Measurements from ENCODE around the gene GABRG3. TPM values are rescaled to one million over a fixed set of nuclear protein-coding genes. Genes with fewer than 3 reads are reported as not detected.
"Not testable (repeated sequence)": the region's sequence is repeated elsewhere in the genome, so short reads cannot be mapped to it uniquely, and the experiment has no call there.

The GABRG3 gene
- total and polyA plus RNA-seq, 5 donors = under 0.01 TPM; not detected in 4

DNA sequence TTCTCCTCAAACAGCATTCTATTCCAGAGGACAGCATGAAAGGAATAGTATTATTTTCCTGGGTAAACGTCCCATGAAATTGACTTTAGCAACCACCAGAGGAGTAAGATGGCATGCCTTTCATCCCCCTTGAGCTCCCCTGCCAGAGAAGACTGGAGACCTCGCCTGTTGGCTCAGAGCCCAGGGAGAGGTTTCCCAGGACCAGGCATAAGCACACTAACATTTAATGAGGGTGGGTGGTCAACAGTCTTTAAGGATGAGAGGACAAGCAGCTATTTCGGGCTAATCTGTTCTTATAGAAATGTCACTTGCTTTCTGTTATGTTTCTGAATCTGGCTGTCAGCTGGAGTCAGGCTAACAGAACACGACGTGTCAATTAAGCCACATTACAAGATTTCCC lies 390.5 kb downstream of the GABRG3 start:
- WGBS = 55% methylated on average over 5 of the region's 5 CpGs
- Histone ChIP-seq H3K27me3 (ENCODE audit: control insufficient read depth, insufficient read depth) (no peaks in the 10 kb centered on the region), H3K9me3 (ENCODE audit: control insufficient read depth, low read length) (no peaks in the 10 kb centered on the region), H3K4me3 (ENCODE audit: low read length) (no peak overlapping the region), H3K27ac (ENCODE audit: low read length) (no peak overlapping the region), H3K4me1 (ENCODE audit: control insufficient read depth, insufficient read depth, low read length) (no peaks in the 10 kb centered on the region)
- DNase-seq (no peak), ATAC-seq (no peak)
- intact Hi-C loops (cut with DNase I) = no loop called here

- DNase-seq (no peak), ATAC-seq (no peak)
- Histone ChIP-seq H3K4me1 (ENCODE audit: control insufficient read depth, insufficient read depth, low read length) (no peaks in the 10 kb centered on the region), H3K4me3 (ENCODE audit: low read length) (no peak overlapping the region), H3K27ac (ENCODE audit: low read length) (no peak overlapping the region), H3K9me3 (ENCODE audit: control insufficient read depth, low read length) (no peaks in the 10 kb centered on the region), H3K27me3 (ENCODE audit: control insufficient read depth, insufficient read depth) (no peaks in the 10 kb centered on the region)
- WGBS = 77% methylated on average over 2 of the region's 2 CpGs
- intact Hi-C loops (cut with DNase I) = no loop called here
Observed at GRCh38 chr15:27365456-27365855, 394.5 kb downstream of the GABRG3 start.

GRCh38 chr15:27377391-27377790 lies 406.4 kb downstream of the GABRG3 start:
- H3K27ac ChIP-seq (ENCODE audit: low read length); H3K27me3 ChIP-seq (ENCODE audit: control insufficient read depth, insufficient read depth); H3K4me1 ChIP-seq (ENCODE audit: control insufficient read depth, insufficient read depth, low read length); intact Hi-C loops (cut with DNase I); ATAC-seq; H3K4me3 ChIP-seq (ENCODE audit: low read length); H3K9me3 ChIP-seq (ENCODE audit: control insufficient read depth, low read length); DNase-seq: not testable (repeated sequence)
- WGBS = 70% methylated on average over 2 of the region's 2 CpGs

DNA sequence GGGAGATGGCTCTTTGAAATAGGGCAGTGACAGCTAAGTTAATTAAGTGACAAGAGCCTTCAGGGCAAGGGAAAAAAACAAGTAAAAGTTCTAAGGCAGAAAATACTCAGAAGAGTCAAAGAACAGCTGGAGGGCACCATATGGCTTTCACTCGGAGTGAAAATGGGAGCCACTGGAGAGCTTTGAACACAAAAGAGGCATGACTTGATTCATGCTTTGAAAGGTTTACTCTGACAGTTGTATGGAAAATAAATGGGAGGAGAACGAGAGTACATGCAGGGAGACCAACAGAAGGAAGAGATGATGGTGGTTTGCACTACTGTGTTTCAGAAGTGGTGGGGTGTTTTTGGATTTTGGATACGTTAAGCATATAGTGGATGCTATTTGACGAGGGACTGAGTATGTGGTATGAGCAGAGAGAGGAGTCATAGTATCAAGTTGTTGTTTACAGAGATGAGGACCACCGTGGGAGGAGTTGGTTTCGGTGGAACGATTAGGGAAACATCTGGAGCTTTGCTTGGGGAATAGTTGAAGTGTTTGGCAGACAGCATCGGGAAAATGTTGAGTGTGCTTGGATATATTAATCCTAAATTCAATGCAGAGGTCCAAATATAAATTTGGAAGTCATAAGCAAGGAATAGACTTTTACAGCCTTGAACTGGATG lies 411.5 kb downstream of the GABRG3 start:
- Histone ChIP-seq H3K27me3 (ENCODE audit: control insufficient read depth, insufficient read depth) (no peaks in the 10 kb centered on the region), H3K4me1 (ENCODE audit: control insufficient read depth, insufficient read depth, low read length) (no peaks in the 10 kb centered on the region), H3K4me3 (ENCODE audit: low read length) (no peak overlapping the region), H3K9me3 (ENCODE audit: control insufficient read depth, low read length) (no peaks in the 10 kb centered on the region), H3K27ac (ENCODE audit: low read length) (no peak overlapping the region)
- no peak for DNase-seq
- no peak for ATAC-seq
- WGBS = 40% methylated on average over 8 of the region's 8 CpGs
- intact Hi-C loops (cut with DNase I) = no loop called here

DNA sequence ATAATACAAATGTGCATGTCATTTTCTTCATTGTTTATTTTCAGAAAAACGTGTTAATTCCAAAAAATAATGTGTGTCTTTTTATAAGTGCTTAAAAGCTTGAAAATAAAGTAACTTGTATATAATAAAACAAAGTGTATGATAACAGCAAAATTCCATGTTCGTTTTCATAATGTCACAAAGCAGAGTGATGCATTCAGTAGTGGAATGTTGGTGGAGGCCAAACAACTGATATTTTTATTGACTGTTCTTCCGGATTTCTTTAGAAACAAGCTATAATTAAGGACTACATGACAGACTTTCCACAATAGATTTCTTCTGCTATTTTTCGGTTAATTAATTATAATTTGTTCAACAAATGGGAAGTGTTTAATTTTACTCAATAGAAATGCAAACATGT lies 412.7 kb downstream of the GABRG3 start:
- WGBS = 62% methylated on average over 4 of the region's 4 CpGs
- no peak overlapping the region for H3K27ac ChIP-seq (ENCODE audit: low read length)
- H3K27me3 ChIP-seq (ENCODE audit: control insufficient read depth, insufficient read depth) = no peaks in the 10 kb centered on the region
- intact Hi-C loops (cut with DNase I) = no loop called here
- no peaks in the 10 kb centered on the region for H3K9me3 ChIP-seq (ENCODE audit: control insufficient read depth, low read length)
- no peak overlapping the region for H3K4me3 ChIP-seq (ENCODE audit: low read length)
- H3K4me1 ChIP-seq (ENCODE audit: control insufficient read depth, insufficient read depth, low read length) = no peaks in the 10 kb centered on the region
- DNase-seq = no peak
- ATAC-seq = no peak

- DNase-seq = no peak
- Histone ChIP-seq H3K4me3 (ENCODE audit: low read length) (no peak overlapping the region), H3K27ac (ENCODE audit: low read length) (no peak overlapping the region), H3K9me3 (ENCODE audit: control insufficient read depth, low read length) (no peaks in the 10 kb centered on the region), H3K4me1 (ENCODE audit: control insufficient read depth, insufficient read depth, low read length) (no peaks in the 10 kb centered on the region), H3K27me3 (ENCODE audit: control insufficient read depth, insufficient read depth) (no peaks in the 10 kb centered on the region)
- intact Hi-C loops (cut with DNase I) = no loop called here
- WGBS = 54% methylated on average over 3 of the region's 3 CpGs
- no peak for ATAC-seq
Observed at GRCh38 chr15:27392163-27392562, 421.2 kb downstream of the GABRG3 start.

- no peak for ATAC-seq
- H3K4me1 ChIP-seq (ENCODE audit: control insufficient read depth, insufficient read depth, low read length) = no peaks in the 10 kb centered on the region
- H3K27me3 ChIP-seq (ENCODE audit: control insufficient read depth, insufficient read depth) = no peaks in the 10 kb centered on the region
- H3K9me3 ChIP-seq (ENCODE audit: control insufficient read depth, low read length) = no peaks in the 10 kb centered on the region
- H3K27ac ChIP-seq (ENCODE audit: low read length) = no peak overlapping the region
- no peak overlapping the region for H3K4me3 ChIP-seq (ENCODE audit: low read length)
- no peak for DNase-seq
- intact Hi-C loops (cut with DNase I) = no loop called here
- 30% methylated on average over 2 of the region's 2 CpGs for whole genome bisulfite sequencing
Observed at GRCh38 chr15:27396521-27396920, 425.5 kb downstream of the GABRG3 start.

- Histone ChIP-seq H3K4me3 (ENCODE audit: low read length) (no peak overlapping the region), H3K27ac (ENCODE audit: low read length) (no peak overlapping the region), H3K9me3 (ENCODE audit: control insufficient read depth, low read length) (no peaks in the 10 kb centered on the region), H3K27me3 (ENCODE audit: control insufficient read depth, insufficient read depth) (no peaks in the 10 kb centered on the region), H3K4me1 (ENCODE audit: control insufficient read depth, insufficient read depth, low read length) (no peaks in the 10 kb centered on the region)
- intact Hi-C loops (cut with DNase I) = no loop called here
- no peak for ATAC-seq
- no peak for DNase-seq
- 88% methylated on average over 6 of the region's 6 CpGs for WGBS
Observed at GRCh38 chr15:27396996-27397395, 426.0 kb downstream of the GABRG3 start.

GRCh38 chr15:27398631-27399161 lies 427.7 kb downstream of the GABRG3 start:
- ATAC-seq (no peak), DNase-seq (no peak)
- H3K4me1 ChIP-seq (ENCODE audit: control insufficient read depth, insufficient read depth, low read length) = no peaks in the 10 kb centered on the region
- H3K9me3 ChIP-seq (ENCODE audit: control insufficient read depth, low read length) = no peaks in the 10 kb centered on the region
- intact Hi-C loops (cut with DNase I) = no loop called here
- H3K27me3 ChIP-seq (ENCODE audit: control insufficient read depth, insufficient read depth) = no peaks in the 10 kb centered on the region
- WGBS = 83% methylated on average over 8 of the region's 8 CpGs
- no peak overlapping the region for H3K4me3 ChIP-seq (ENCODE audit: low read length)
- H3K27ac ChIP-seq (ENCODE audit: low read length) = no peak overlapping the region

- H3K9me3 ChIP-seq (ENCODE audit: control insufficient read depth, low read length) = no peaks in the 10 kb centered on the region
- H3K4me1 ChIP-seq (ENCODE audit: control insufficient read depth, insufficient read depth, low read length) = no peaks in the 10 kb centered on the region
- ATAC-seq = no peak
- DNase-seq = no peak
- H3K27ac ChIP-seq (ENCODE audit: low read length) = no peak overlapping the region
- intact Hi-C loops (cut with DNase I) = no loop called here
- H3K4me3 ChIP-seq (ENCODE audit: low read length) = no peak overlapping the region
- H3K27me3 ChIP-seq (ENCODE audit: control insufficient read depth, insufficient read depth) = no peaks in the 10 kb centered on the region
- 78% methylated on average over 6 of the region's 6 CpGs for WGBS
Observed at GRCh38 chr15:27399241-27399640, 428.3 kb downstream of the GABRG3 start.

DNA sequence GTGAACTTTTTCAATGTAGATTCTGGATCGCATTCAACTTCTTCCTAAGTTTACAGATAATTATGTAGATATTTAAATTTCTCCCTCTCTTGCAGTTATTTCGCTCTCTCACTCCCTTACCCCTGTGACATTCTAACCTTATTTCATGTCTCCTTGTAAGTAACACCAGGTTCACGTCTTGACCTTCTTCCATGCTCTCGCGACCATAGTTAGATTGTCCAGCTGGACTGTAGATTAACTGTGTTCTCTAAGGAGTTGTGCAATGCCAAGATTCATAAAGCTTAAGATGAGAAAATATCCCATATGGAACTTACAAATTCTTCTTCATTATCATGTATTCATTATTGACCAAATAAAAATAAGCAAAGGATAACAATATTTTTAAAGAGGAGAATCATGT lies 430.5 kb downstream of the GABRG3 start:
- DNase-seq (no peak), ATAC-seq (no peak)
- 56% methylated on average over 5 of the region's 5 CpGs for WGBS
- H3K9me3 ChIP-seq (ENCODE audit: control insufficient read depth, low read length) = no peaks in the 10 kb centered on the region
- intact Hi-C loops (cut with DNase I) = no loop called here
- no peak overlapping the region for H3K4me3 ChIP-seq (ENCODE audit: low read length)
- H3K4me1 ChIP-seq (ENCODE audit: control insufficient read depth, insufficient read depth, low read length) = no peaks in the 10 kb centered on the region
- H3K27me3 ChIP-seq (ENCODE audit: control insufficient read depth, insufficient read depth) = no peaks in the 10 kb centered on the region
- H3K27ac ChIP-seq (ENCODE audit: low read length) = no peak overlapping the region

DNA sequence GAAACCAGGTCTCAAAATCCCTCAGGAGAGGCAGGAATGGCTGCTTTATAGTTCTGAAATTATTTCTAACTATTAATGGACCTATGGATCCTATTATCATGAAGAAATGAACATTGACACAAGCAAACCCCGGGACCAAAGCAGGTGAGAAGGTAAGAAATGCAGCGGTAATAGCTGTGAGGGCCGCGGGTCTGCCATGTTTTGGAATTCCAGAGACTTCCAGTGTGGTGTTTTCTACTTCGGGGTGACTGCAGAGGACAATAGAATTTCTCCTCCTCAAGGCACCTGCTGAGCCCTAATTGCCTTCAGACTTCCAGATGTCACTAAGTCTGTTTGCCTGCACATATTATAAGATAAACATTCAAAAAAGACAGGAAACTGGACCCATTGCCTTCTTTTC lies 437.4 kb downstream of the GABRG3 start:
- intact Hi-C loops (cut with DNase I) = no loop called here
- 83% methylated on average over 5 of the region's 5 CpGs for WGBS
- no peaks in the 10 kb centered on the region for H3K27me3 ChIP-seq (ENCODE audit: control insufficient read depth, insufficient read depth)
- DNase-seq = no peak
- H3K9me3 ChIP-seq (ENCODE audit: control insufficient read depth, low read length) = no peaks in the 10 kb centered on the region
- no peaks in the 10 kb centered on the region for H3K4me1 ChIP-seq (ENCODE audit: control insufficient read depth, insufficient read depth, low read length)
- ATAC-seq = no peak
- H3K27ac ChIP-seq (ENCODE audit: low read length) = no peak overlapping the region
- no peak overlapping the region for H3K4me3 ChIP-seq (ENCODE audit: low read length)
